GM12874 (cell line): ENCODE data around the gene CNTN5.

Source experiments
- TF ChIP-seq, protein P1 (sequence below): IDR thresholded peaks from 2 replicates; pipeline ENCODE4 v1.5.1; 2011; ENCODE audit warnings: low read depth, mild to moderate bottlenecking, control low read depth, low read length, moderate library complexity; ENCODE audit not compliant: insufficient read depth

The CNTN5 gene

DNA sequence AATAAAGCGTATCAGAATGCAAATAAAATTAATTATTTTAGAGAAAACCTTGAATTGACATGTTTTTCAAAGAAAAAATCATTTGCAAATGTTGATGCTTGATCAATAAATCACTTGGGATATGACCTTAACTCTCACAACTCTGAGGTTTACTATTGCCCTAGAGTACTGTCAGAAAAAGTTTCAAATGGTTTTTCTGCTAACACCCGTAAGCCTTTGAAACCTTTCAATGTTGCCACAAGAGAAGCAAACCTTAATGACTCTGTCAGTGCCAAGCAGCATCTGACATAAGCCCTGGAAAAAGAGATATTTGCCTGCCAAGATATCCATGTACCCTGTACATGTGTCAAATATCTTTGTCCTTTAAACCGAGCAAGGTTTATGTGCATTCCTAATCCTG, 1282.1 kb downstream of the CNTN5 start:
- TF ChIP-seq, protein P1, sequence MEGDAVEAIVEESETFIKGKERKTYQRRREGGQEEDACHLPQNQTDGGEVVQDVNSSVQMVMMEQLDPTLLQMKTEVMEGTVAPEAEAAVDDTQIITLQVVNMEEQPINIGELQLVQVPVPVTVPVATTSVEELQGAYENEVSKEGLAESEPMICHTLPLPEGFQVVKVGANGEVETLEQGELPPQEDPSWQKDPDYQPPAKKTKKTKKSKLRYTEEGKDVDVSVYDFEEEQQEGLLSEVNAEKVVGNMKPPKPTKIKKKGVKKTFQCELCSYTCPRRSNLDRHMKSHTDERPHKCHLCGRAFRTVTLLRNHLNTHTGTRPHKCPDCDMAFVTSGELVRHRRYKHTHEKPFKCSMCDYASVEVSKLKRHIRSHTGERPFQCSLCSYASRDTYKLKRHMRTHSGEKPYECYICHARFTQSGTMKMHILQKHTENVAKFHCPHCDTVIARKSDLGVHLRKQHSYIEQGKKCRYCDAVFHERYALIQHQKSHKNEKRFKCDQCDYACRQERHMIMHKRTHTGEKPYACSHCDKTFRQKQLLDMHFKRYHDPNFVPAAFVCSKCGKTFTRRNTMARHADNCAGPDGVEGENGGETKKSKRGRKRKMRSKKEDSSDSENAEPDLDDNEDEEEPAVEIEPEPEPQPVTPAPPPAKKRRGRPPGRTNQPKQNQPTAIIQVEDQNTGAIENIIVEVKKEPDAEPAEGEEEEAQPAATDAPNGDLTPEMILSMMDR = no peak

- TF ChIP-seq, protein P1 = no peak
These were observed 1283.1 kb downstream of the CNTN5 start for GRCh38 chr11:100303897-100304296.

- TF ChIP-seq, protein P1 = no peak
These were observed 1287.5 kb downstream of the CNTN5 start for GRCh38 chr11:100308202-100308601.

DNA sequence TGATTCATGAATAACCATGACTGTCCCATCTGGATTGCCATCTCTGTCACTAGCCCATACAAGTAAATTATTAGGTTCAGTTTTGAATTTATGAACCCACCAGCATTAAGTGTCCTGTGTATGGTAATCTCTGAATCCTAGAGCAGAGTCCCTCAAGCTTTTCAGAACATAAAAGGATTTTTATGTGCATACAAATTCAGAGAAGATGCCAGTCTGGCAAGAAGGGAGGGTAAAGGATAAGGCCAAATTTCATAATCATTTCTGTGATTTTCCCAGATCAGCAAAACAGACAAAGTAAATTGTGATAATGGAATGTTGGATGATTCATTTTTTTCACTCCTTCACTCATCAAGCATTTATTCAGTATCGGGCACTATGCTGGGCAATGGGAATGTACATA, 1295.2 kb downstream of the CNTN5 start:
- TF ChIP-seq, protein P1 = no peak

GRCh38 chr11:100316952-100317351, 1296.2 kb downstream of the CNTN5 start:
- TF ChIP-seq, protein P1 = no peak

- TF ChIP-seq, protein P1 = no peak
These were observed 1298.9 kb downstream of the CNTN5 start for GRCh38 chr11:100319691-100320090.

DNA sequence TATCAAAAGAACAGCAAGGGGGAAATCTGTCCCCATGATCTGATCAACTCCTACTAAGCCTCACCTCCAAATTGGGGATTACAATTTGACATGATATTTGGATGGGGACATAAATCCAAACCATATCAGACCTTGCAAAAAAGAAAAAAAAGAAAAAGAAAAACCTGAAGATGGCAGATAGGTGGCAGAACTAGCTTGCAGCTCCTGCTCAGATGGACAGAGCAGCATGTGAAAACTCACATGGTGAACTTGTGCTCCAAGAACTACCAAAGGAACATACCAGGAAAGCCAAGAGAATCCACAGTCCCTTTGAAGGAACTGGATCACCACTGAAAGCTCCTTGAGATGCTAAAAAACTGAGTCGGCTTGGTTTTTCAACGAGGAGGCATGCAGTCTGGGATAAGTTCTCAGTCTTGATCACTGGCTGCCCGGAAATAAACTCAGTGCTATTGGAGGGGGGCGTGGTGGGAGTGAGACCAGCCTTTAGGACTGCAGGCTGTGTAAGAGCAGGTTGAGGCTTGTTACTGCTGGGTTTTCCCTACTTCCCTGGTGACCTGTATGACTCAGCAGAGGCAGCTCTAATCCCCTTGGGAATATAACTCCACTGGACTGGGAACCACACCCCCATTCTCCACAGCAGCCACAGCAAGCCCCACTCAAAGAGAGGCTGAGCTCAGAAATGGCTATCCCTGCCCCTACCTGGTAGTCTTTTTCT, 1308.0 kb downstream of the CNTN5 start:
- TF ChIP-seq, protein P1 = no peak
